Stimulated activated naive CD8-positive, alpha-beta T cell treated with anti-CD3 and anti-CD28 coated beads, Interleukin-15, Interleukin-2, amounts not matched to agents 100 ng/mL and 50 ng/mL, for 24 hours (primary cell): Measurements from ENCODE around the gene LRRC75A.
A peak's percentile ranks its signal among the peaks of the same experiment; 100 is the strongest.

Experiments used
- H3K27ac Mint-ChIP-seq: one replicate; pipeline ENCODE4 v1.8.0; 2021; ENCODE audit warnings: mild to moderate bottlenecking, mixed read lengths
- H3K27me3 Mint-ChIP-seq: one replicate; pipeline ENCODE4 v1.8.0; 2021; ENCODE audit warnings: mixed read lengths
- H3K36me3 Mint-ChIP-seq: one replicate; pipeline ENCODE4 v1.8.0; 2021; ENCODE audit warnings: low read depth, mixed read lengths
- H3K4me1 Mint-ChIP-seq: one replicate; pipeline ENCODE4 v1.8.0; 2021; ENCODE audit warnings: low read depth, mixed read lengths
- H3K4me3 Mint-ChIP-seq: one replicate; pipeline ENCODE4 v1.8.0; 2021; ENCODE audit warnings: mild to moderate bottlenecking, mixed read lengths
- H3K9me3 Mint-ChIP-seq: one replicate; pipeline ENCODE4 v1.8.0; 2021; ENCODE audit warnings: mixed read lengths

LRRC75A gene

GRCh38 chr17:16506188-16506587 lies 14.2 kb upstream of the LRRC75A start:
- H3K9me3 Mint-ChIP-seq: no peaks in the 10 kb centered on the region
- no peaks in the 10 kb centered on the region for H3K27me3 Mint-ChIP-seq
- no peaks in the 10 kb centered on the region for H3K4me1 Mint-ChIP-seq
- H3K36me3 Mint-ChIP-seq: no peaks in the 10 kb centered on the region
- no peak overlapping the region for H3K27ac Mint-ChIP-seq
- H3K4me3 Mint-ChIP-seq: no peak overlapping the region

GRCh38 chr17:16504984-16505383 lies 13.0 kb upstream of the LRRC75A start:
- no peak overlapping the region for H3K27ac Mint-ChIP-seq
- H3K36me3 Mint-ChIP-seq: no peaks in the 10 kb centered on the region
- no peak overlapping the region for H3K4me3 Mint-ChIP-seq
- H3K4me1 Mint-ChIP-seq: no peaks in the 10 kb centered on the region
- H3K9me3 Mint-ChIP-seq: no peaks in the 10 kb centered on the region
- H3K27me3 Mint-ChIP-seq: no peaks in the 10 kb centered on the region

GRCh38 chr17:16496820-16497489 lies 5.0 kb upstream of the LRRC75A start:
- no peak overlapping the region for H3K27ac Mint-ChIP-seq
- H3K9me3 Mint-ChIP-seq: no peaks in the 10 kb centered on the region
- H3K27me3 Mint-ChIP-seq: peaks cover 28% of the 10 kb centered on the region
- peaks cover 4% of the 10 kb centered on the region for H3K4me1 Mint-ChIP-seq
- H3K36me3 Mint-ChIP-seq: no peaks in the 10 kb centered on the region
- H3K4me3 Mint-ChIP-seq: no peak overlapping the region

- Mint-ChIP-seq H3K27me3 (peaks cover 28% of the 10 kb centered on the region), H3K4me1 (peaks cover 4% of the 10 kb centered on the region), H3K9me3 (no peaks in the 10 kb centered on the region), H3K36me3 (no peaks in the 10 kb centered on the region), H3K4me3 (no peak overlapping the region), H3K27ac (no peak overlapping the region)
Measured at GRCh38 chr17:16495980-16496819, 4.2 kb upstream of the LRRC75A start.

GRCh38 chr17:16495561-16495960 lies 3.6 kb upstream of the LRRC75A start:
- H3K4me3 Mint-ChIP-seq: no peak overlapping the region
- H3K9me3 Mint-ChIP-seq: no peaks in the 10 kb centered on the region
- H3K36me3 Mint-ChIP-seq: no peaks in the 10 kb centered on the region
- H3K27me3 Mint-ChIP-seq: peaks cover 28% of the 10 kb centered on the region
- H3K4me1 Mint-ChIP-seq: peaks cover 8% of the 10 kb centered on the region
- H3K27ac Mint-ChIP-seq: no peak overlapping the region

- no peaks in the 10 kb centered on the region for H3K36me3 Mint-ChIP-seq
- H3K4me3 Mint-ChIP-seq: no peak overlapping the region
- peaks cover 28% of the 10 kb centered on the region for H3K27me3 Mint-ChIP-seq
- no peak overlapping the region for H3K27ac Mint-ChIP-seq
- no peaks in the 10 kb centered on the region for H3K9me3 Mint-ChIP-seq
- peaks cover 14% of the 10 kb centered on the region for H3K4me1 Mint-ChIP-seq
Measured at GRCh38 chr17:16494059-16494458, 2.1 kb upstream of the LRRC75A start.

GRCh38 chr17:16493531-16494046 lies 1.6 kb upstream of the LRRC75A start:
- H3K4me3 Mint-ChIP-seq: no peak overlapping the region
- no peak overlapping the region for H3K27ac Mint-ChIP-seq
- peaks cover 27% of the 10 kb centered on the region for H3K27me3 Mint-ChIP-seq
- peaks cover 14% of the 10 kb centered on the region for H3K4me1 Mint-ChIP-seq
- no peaks in the 10 kb centered on the region for H3K36me3 Mint-ChIP-seq
- no peaks in the 10 kb centered on the region for H3K9me3 Mint-ChIP-seq

- H3K9me3 Mint-ChIP-seq: no peaks in the 10 kb centered on the region
- peaks cover 23% of the 10 kb centered on the region for H3K27me3 Mint-ChIP-seq
- no peak overlapping the region for H3K27ac Mint-ChIP-seq
- peaks cover 14% of the 10 kb centered on the region for H3K4me1 Mint-ChIP-seq
- no peaks in the 10 kb centered on the region for H3K36me3 Mint-ChIP-seq
- H3K4me3 Mint-ChIP-seq: peak overlapping the region; percentile 67
Measured at GRCh38 chr17:16492613-16493530, 879 bp upstream of the LRRC75A start.

GRCh38 chr17:16491131-16491702 lies 776 bp downstream of the LRRC75A start:
- Mint-ChIP-seq H3K36me3 (no peaks in the 10 kb centered on the region), H3K27ac (no peak overlapping the region), H3K27me3 (peaks cover 20% of the 10 kb centered on the region), H3K4me3 (peak overlapping the region; percentile 65), H3K9me3 (no peaks in the 10 kb centered on the region), H3K4me1 (peaks cover 14% of the 10 kb centered on the region)

- Mint-ChIP-seq H3K27me3 (peaks cover 10% of the 10 kb centered on the region), H3K4me3 (no peak overlapping the region), H3K9me3 (no peaks in the 10 kb centered on the region)
Measured at GRCh38 chr17:16489431-16489830, 2.6 kb downstream of the LRRC75A start.

GRCh38 chr17:16488968-16489337 lies 3.0 kb downstream of the LRRC75A start:
- Mint-ChIP-seq H3K36me3 (no peaks in the 10 kb centered on the region), H3K9me3 (no peaks in the 10 kb centered on the region), H3K4me1 (peaks cover 14% of the 10 kb centered on the region), H3K4me3 (no peak overlapping the region), H3K27ac (no peak overlapping the region), H3K27me3 (peaks cover 5% of the 10 kb centered on the region)

More at GRCh38 chr17:16489431-16489830, 2.6 kb downstream of the LRRC75A start:
- Mint-ChIP-seq H3K36me3 (no peaks in the 10 kb centered on the region), H3K27ac (no peak overlapping the region), H3K4me1 (peaks cover 14% of the 10 kb centered on the region)

- Mint-ChIP-seq H3K36me3 (no peaks in the 10 kb centered on the region), H3K4me3 (no peak overlapping the region), H3K9me3 (no peaks in the 10 kb centered on the region), H3K27me3 (peaks cover 3% of the 10 kb centered on the region), H3K27ac (no peak overlapping the region), H3K4me1 (peaks cover 14% of the 10 kb centered on the region)
Measured at GRCh38 chr17:16488186-16488967, 3.6 kb downstream of the LRRC75A start.

GRCh38 chr17:16486373-16487250 lies 5.4 kb downstream of the LRRC75A start:
- H3K4me3 Mint-ChIP-seq: no peak overlapping the region
- H3K27ac Mint-ChIP-seq: no peak overlapping the region
- H3K36me3 Mint-ChIP-seq: no peaks in the 10 kb centered on the region
- no peaks in the 10 kb centered on the region for H3K27me3 Mint-ChIP-seq
- peaks cover 10% of the 10 kb centered on the region for H3K4me1 Mint-ChIP-seq
- no peaks in the 10 kb centered on the region for H3K9me3 Mint-ChIP-seq
